ENCODE results near the gene PCSK6. TPM values are rescaled to one million over a fixed set of nuclear protein-coding genes. Genes with fewer than 3 reads are reported as not detected.

PCSK6 gene
- total RNA-seq, 1 experiment from 2014 or later, result 69.5 TPM

GRCh38 chr15:101498717-101499480, 9.4 kb upstream of the PCSK6 start:
- CTCF ChIA-PET, result no interaction called here
- H3K27me3 ChIP-seq (replicated peaks; ENCODE audit: control insufficient read depth, insufficient read depth, low read length), result no peaks in the 10 kb centered on the region
- DNase-seq, result no peak
- H3K36me3 ChIP-seq (ENCODE audit: control insufficient read depth, insufficient read depth, low read length), result no peaks in the 10 kb centered on the region
- no peaks in the 10 kb centered on the region for H3K9me3 ChIP-seq
- POLR2A ChIA-PET, result no interaction called here
- Mint-ChIP-seq H3K36me3 (ENCODE audit: insufficient read depth, unreplicated experiment) (peaks cover 6% of the 10 kb centered on the region), H3K27me3 (ENCODE audit: insufficient read depth, unreplicated experiment) (no peaks in the 10 kb centered on the region), H3K4me3 (ENCODE audit: unreplicated experiment) (no peak overlapping the region), H3K27ac (ENCODE audit: unreplicated experiment) (peak overlapping the region; percentile 37), H3K4me1 (ENCODE audit: low read depth, unreplicated experiment) (peaks cover 30% of the 10 kb centered on the region), H3K9me3 (ENCODE audit: unreplicated experiment) (no peaks in the 10 kb centered on the region)
- H3K4me3 ChIP-seq (ENCODE audit: low read depth, low read length), result no peak overlapping the region
- BruUV-seq (replicated peaks), result no TSS peak
- peaks cover 11% of the 10 kb centered on the region for H3K4me1 ChIP-seq
- intact Hi-C loops (cut with micrococcal nuclease; ENCODE audit: unreplicated experiment), result no loop called here
- TF ChIP-seq, protein P1, sequence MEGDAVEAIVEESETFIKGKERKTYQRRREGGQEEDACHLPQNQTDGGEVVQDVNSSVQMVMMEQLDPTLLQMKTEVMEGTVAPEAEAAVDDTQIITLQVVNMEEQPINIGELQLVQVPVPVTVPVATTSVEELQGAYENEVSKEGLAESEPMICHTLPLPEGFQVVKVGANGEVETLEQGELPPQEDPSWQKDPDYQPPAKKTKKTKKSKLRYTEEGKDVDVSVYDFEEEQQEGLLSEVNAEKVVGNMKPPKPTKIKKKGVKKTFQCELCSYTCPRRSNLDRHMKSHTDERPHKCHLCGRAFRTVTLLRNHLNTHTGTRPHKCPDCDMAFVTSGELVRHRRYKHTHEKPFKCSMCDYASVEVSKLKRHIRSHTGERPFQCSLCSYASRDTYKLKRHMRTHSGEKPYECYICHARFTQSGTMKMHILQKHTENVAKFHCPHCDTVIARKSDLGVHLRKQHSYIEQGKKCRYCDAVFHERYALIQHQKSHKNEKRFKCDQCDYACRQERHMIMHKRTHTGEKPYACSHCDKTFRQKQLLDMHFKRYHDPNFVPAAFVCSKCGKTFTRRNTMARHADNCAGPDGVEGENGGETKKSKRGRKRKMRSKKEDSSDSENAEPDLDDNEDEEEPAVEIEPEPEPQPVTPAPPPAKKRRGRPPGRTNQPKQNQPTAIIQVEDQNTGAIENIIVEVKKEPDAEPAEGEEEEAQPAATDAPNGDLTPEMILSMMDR (IDR thresholded peaks at IDR 0.05; ENCODE audit: insufficient read depth in 1 of 2, low read depth in 1 of 2, low read length in 1 of 2, severe bottlenecking in 1 of 2, unreplicated experiment in 1 of 2), result no peak

- Mint-ChIP-seq H3K9me3 (ENCODE audit: unreplicated experiment) (peaks cover 6% of the 10 kb centered on the region), H3K4me1 (ENCODE audit: low read depth, unreplicated experiment) (peaks cover 30% of the 10 kb centered on the region), H3K27ac (ENCODE audit: unreplicated experiment) (peak overlapping the region; percentile 37), H3K36me3 (ENCODE audit: insufficient read depth, unreplicated experiment) (peaks cover 13% of the 10 kb centered on the region), H3K27me3 (ENCODE audit: insufficient read depth, unreplicated experiment) (peaks cover 2% of the 10 kb centered on the region), H3K4me3 (ENCODE audit: unreplicated experiment) (no peak overlapping the region)
- intact Hi-C loops (cut with micrococcal nuclease; ENCODE audit: unreplicated experiment), result no loop called here
- ChIA-PET CTCF (no interaction called here), POLR2A (no interaction called here)
- no peak for DNase-seq
- Histone ChIP-seq H3K9me3 (no peaks in the 10 kb centered on the region; the same call in 1 of the 2 replicates), H3K4me1 (peaks cover 11% of the 10 kb centered on the region), H3K27me3 (replicated peaks; ENCODE audit: control insufficient read depth, insufficient read depth, low read length) (no peaks in the 10 kb centered on the region), H3K36me3 (ENCODE audit: control insufficient read depth, insufficient read depth, low read length) (no peaks in the 10 kb centered on the region), H3K4me3 (ENCODE audit: low read depth, low read length) (no peak overlapping the region)
- BruUV-seq (replicated peaks), result no TSS peak
- TF ChIP-seq, protein P1 (IDR thresholded peaks at IDR 0.05; ENCODE audit: insufficient read depth in 1 of 2, low read depth in 1 of 2, low read length in 1 of 2, severe bottlenecking in 1 of 2, unreplicated experiment in 1 of 2), result no peak
Observed at GRCh38 chr15:101498076-101498716, 8.7 kb upstream of the PCSK6 start.

DNA sequence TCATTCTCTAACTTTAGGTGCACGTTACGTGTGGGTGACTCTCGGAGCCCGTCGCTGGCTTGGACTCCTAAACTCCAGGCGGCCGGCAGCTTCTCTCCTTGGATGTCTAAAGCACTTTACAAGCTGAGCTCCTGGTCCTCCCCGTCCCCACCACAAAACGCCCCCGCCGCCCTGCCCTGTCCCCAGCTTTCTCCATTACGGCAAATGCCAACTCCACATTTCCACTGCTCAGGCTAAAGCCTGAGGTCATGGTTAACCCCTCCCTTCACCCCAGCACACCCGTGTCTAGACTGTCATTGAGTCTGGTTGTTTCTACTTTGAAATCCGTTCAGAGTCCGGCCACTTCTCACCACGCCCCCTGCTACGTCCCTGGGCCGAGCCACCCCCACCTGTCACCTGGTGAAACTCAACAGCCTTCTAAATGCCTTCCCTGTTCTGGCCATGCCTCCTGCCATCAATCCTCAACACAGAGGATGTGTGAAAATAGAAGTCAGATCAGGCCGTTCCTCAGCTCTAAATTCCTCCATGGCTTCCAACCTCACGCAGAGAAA, 8.1 kb upstream of the PCSK6 start:
- Mint-ChIP-seq H3K36me3 (ENCODE audit: insufficient read depth, unreplicated experiment) (peaks cover 18% of the 10 kb centered on the region), H3K27ac (ENCODE audit: unreplicated experiment) (no peak overlapping the region), H3K27me3 (ENCODE audit: insufficient read depth, unreplicated experiment) (peaks cover 3% of the 10 kb centered on the region), H3K9me3 (ENCODE audit: unreplicated experiment) (peaks cover 9% of the 10 kb centered on the region), H3K4me3 (ENCODE audit: unreplicated experiment) (no peak overlapping the region), H3K4me1 (ENCODE audit: low read depth, unreplicated experiment) (peaks cover 30% of the 10 kb centered on the region)
- H3K4me3 ChIP-seq (ENCODE audit: low read depth, low read length), result no peak overlapping the region
- BruUV-seq (replicated peaks), result no TSS peak
- H3K4me1 ChIP-seq, result peaks cover 11% of the 10 kb centered on the region
- TF ChIP-seq, protein P1 (IDR thresholded peaks at IDR 0.05; ENCODE audit: insufficient read depth in 1 of 2, low read depth in 1 of 2, low read length in 1 of 2, severe bottlenecking in 1 of 2, unreplicated experiment in 1 of 2), result no peak
- ChIA-PET POLR2A (no interaction called here), CTCF (no interaction called here)
- H3K36me3 ChIP-seq (ENCODE audit: control insufficient read depth, insufficient read depth, low read length), result no peaks in the 10 kb centered on the region
- intact Hi-C loops (cut with micrococcal nuclease; ENCODE audit: unreplicated experiment), result no loop called here
- no peaks in the 10 kb centered on the region; the same call in 1 of the 2 replicates for H3K9me3 ChIP-seq
- no peaks in the 10 kb centered on the region for H3K27me3 ChIP-seq (replicated peaks; ENCODE audit: control insufficient read depth, insufficient read depth, low read length)
- peak; percentile 46 to 58 for DNase-seq

Measured in Caco-2 (cell line).